GM12874 (cell line): ENCODE data around the gene SH3TC2.

Experiments used
- CTCF ChIP-seq: IDR thresholded peaks from 2 replicates; pipeline ENCODE4 v1.5.1; 2011; ENCODE audit warnings: low read depth, mild to moderate bottlenecking, control low read depth, low read length, moderate library complexity; ENCODE audit not compliant: insufficient read depth

SH3TC2 gene

GRCh38 chr5:148990817-148991216 lies 72.0 kb downstream of the SH3TC2 start:
- no peak for TF ChIP-seq CTCF

DNA sequence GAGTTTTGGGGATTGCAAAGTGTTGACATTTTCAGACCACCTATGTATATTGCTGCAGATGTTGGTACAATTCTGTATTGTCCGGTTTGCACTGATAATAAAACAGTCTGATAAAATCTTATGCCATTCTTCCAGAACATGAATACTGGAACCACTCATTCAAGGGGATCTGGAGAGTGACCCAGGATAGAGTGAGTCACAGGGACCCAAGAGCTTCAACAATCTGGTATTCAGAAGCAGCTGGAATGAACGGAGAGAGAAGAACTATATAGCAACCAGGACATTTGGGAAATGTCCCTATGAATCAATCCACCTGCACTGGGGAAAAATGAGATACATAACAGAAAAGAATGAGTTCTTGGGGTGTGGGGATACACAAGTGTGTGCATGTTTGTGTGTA lies 73.3 kb downstream of the SH3TC2 start:
- no peak for TF ChIP-seq CTCF

GRCh38 chr5:148988328-148988727 lies 74.5 kb downstream of the SH3TC2 start:
- TF ChIP-seq CTCF, result no peak

DNA sequence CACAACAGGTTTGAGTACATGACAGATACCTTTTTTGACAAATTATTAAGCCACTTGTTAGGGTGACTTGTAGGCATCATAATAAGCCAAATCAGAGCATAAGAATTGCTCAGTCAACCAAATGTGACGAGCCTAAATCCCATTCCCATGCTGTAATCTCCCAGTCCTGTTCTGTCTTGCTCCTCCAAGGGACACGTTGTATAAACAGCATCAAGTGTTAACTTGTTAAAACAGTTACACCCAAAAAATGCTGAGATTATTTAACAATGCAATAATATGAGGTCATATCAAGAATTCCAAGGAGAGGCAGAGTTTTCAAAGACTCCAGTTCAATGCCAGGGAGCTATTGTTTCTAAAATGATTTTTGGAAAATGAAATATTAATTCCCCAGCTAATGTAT lies 76.2 kb downstream of the SH3TC2 start:
- TF ChIP-seq CTCF, result no peak

DNA sequence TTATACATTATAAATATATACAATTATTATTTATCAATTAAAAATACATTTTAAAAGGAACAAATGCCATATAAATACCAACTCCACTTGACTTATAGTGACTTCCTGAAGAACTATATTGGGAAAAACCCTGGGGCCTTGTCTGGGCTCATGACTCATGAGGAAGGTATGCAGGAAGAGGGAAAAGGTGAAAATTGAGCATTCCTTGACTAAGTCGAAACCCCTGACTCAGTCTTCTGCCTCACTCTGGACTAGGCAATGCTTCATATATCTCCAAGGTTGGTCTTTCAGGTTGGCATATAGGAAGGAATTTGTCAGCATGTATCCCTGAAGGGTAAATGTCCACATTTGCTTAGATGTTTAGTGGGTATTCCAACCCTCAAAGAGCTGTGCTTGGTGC lies 78.5 kb downstream of the SH3TC2 start:
- TF ChIP-seq CTCF, result no peak

GRCh38 chr5:148981353-148981752 lies 81.5 kb downstream of the SH3TC2 start:
- TF ChIP-seq CTCF, result no peak

DNA sequence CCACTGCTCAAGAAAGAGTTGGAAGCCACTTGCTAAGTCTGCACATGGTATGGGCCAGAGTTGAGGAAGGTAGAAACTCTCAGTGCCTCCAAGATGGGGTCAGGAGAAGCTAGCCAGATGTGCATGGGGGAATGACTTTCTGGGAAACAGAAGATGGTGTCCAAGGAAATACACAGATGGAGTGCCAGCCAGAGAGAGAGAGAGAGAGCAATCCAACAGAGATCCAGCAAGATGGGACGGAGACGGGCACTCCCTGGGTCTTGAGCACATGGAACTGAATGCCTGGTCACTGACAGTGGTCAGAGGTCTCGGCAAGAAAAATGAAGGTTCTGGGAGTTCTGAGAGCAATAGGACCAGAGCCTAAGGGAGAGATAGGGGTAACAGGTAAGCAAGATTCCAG lies 82.1 kb downstream of the SH3TC2 start:
- no peak for TF ChIP-seq CTCF
